HG03442 (cell line): ENCODE data around the gene JADE2.

Experiments
- ATAC-seq: cut with Tn5 transposase; IDR thresholded peaks from one replicate; pipeline ENCODE4 v1.9.1; 2021; ENCODE audit warnings: mild to moderate bottlenecking, moderate library complexity; ENCODE audit not compliant: unreplicated experiment

The JADE2 gene

DNA sequence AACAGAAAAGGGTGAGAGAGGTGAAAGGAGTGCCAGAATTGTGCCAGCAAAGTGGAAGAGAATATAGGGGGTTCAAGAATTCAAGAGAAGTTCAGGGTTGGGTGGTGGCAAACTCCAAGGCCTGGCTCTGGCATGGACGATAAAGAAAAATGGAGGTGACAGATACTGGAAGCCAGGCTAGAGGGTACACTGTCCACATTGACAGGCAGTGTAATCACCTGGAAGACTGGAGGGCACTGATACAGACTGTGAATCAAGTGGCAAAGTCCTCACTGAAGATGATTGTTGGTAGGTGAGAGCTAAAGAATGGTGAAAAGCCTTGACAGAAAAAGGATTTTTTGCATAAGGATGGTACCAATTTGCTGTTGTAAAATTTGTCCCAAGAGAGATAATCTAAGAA lies 100.1 kb downstream of the JADE2 start:
- ATAC-seq = no peak

DNA sequence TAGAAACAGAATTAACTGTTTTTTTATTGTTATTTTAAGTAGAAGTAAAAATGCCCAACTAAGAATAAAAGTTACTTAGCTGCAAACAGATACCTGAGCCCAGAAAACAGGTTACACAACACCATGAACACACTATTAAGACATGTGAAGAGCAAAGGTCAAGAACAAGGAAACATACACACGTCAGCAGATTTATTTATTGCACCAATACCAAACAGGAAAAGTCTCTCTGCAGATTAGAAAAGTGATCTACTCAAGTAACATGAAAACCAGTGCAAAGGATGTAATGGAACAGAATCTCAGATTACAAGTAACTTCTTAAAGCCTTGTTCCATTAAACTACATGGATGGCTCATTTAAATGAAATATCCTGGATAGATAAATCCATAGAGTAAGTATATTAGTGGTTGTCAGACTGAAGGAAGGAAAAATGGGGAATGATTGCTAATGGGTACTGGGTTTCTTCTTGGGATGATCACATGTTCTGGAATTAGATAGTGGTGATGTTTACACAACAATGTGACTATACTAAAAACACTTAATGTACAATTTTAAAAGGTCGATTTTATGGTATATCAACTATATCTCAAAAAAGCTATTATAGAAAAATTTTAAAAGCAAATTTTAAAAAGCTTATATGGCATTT lies 101.0 kb downstream of the JADE2 start:
- ATAC-seq = no peak
